Measurements from ENCODE around the gene MT1E. TPM values are rescaled to one million over a fixed set of nuclear protein-coding genes. Genes with fewer than 3 reads are reported as not detected.
"Not testable (repeated sequence)": the region's sequence is repeated elsewhere in the genome, so short reads cannot be mapped to it uniquely, and the experiment has no call there.

The MT1E gene
- total RNA-seq, 1 experiment from 2014 or later, result not detected

DNA sequence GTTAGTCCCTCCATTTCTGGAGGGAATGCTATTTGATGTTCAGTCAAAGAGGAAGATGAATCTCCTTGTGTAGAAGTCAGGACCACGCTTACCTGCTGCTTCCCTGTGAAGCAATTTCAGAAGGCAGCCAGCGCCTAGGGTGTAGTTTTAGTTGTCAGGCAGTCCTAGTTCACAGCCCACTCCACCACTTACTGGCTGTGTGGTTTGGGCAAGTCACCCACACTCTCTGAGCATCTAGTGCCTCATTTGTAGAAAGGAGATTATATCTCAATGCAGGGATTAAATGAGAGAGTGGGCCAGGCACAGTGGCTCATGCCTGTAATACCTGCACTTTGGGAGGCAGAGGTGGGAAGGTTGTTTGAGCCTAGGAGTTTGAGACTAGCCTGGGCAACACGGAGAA lies 46.6 kb downstream of the MT1E start:
- POLR2A ChIA-PET (ENCODE audit: unreplicated experiment), result interaction anchor here (1.1 kb wide), 1 partner anchor 69 kb away, joined by 4 read pairs; no protein-coding TSS in a partner anchor
- Histone ChIP-seq H3K4me1 (ENCODE audit: insufficient read depth, low read length) (peaks cover 22% of the 10 kb centered on the region), H3K4me2 (ENCODE audit: low read length) (peak overlapping the region; percentile 58; the same call in 1 of the 2 replicates)
- intact Hi-C loops (cut with micrococcal nuclease); DNase-seq; H4K20me1 ChIP-seq (ENCODE audit: low read length); H3K9ac ChIP-seq (ENCODE audit: low read length); H3F3A ChIP-seq (ENCODE audit: low read length, unreplicated experiment); ATAC-seq; H3K9me3 ChIP-seq (ENCODE audit: low read length); H3K27ac ChIP-seq (ENCODE audit: low read length); H2AFZ ChIP-seq (ENCODE audit: low read length); H3K4me3 ChIP-seq (ENCODE audit: low read length); H3K36me3 ChIP-seq (ENCODE audit: low read depth, low read length); CTCF ChIA-PET; H3K27me3 ChIP-seq (ENCODE audit: low read length); H3K9me2 ChIP-seq (replicated peaks; ENCODE audit: low read length); BruUV-seq (replicated peaks); H3K79me2 ChIP-seq (ENCODE audit: low read length): not testable (repeated sequence)

DNA sequence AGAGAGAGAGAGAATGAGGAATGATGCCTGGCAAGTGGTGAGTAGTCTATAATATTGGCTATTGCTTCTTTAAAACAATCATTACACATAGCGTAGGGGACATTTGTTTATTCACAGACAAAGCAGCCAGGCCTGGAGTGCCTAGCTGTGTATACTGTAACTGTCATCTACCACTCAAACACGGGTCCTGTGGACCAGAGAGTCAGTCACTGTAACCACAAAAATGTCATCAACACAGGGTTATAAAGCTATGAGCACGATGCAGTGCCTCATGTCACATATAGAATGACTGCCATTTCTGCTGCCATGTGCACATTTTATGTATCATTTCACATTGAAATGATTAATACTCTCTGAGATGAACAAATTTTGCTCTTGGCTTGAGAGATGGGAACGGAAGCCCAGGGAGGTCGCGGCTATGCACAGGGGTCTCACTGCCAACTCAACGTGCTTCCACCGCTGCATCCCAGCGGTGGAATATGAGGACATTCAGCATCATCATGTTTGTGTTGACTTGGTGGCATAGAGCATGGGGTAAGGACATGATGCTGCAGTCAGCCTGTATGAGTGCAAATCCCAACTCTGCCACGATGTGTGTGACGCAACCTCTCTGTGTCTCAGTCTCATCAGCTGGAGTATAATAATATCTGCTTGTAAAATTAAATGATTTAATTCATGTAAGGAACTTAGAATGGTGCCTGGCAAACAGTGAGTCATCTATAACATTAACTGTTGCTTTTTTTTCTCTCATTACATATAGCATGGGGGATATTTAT lies 47.4 kb downstream of the MT1E start:
- Histone ChIP-seq H4K20me1 (ENCODE audit: low read length) (no peaks in the 10 kb centered on the region), H3K9me2 (replicated peaks; ENCODE audit: low read length) (no peaks in the 10 kb centered on the region), H3K9ac (ENCODE audit: low read length) (no peak overlapping the region), H3K36me3 (ENCODE audit: low read depth, low read length) (no peaks in the 10 kb centered on the region), H3K4me1 (ENCODE audit: insufficient read depth, low read length) (peaks cover 22% of the 10 kb centered on the region), H3K9me3 (ENCODE audit: low read length) (no peaks in the 10 kb centered on the region), H3K27ac (ENCODE audit: low read length) (peak overlapping the region; percentile 53), H3F3A (ENCODE audit: low read length, unreplicated experiment) (no peaks in the 10 kb centered on the region), H3K4me2 (ENCODE audit: low read length) (peak overlapping the region; percentile 58), H3K4me3 (ENCODE audit: low read length) (no peak overlapping the region), H3K79me2 (ENCODE audit: low read length) (no peaks in the 10 kb centered on the region), H2AFZ (ENCODE audit: low read length) (no peak overlapping the region), H3K27me3 (ENCODE audit: low read length) (no peaks in the 10 kb centered on the region)
- BruUV-seq (replicated peaks), result no TSS peak
- POLR2A ChIA-PET (ENCODE audit: unreplicated experiment), result interaction anchor here (0.6 to 1.1 kb wide), 3 partner anchors 29 to 1456 kb away, joined by 3 to 5 read pairs (median 4); partner anchors contain the start of gene CFAP20
- TF ChIP-seq, protein P1, sequence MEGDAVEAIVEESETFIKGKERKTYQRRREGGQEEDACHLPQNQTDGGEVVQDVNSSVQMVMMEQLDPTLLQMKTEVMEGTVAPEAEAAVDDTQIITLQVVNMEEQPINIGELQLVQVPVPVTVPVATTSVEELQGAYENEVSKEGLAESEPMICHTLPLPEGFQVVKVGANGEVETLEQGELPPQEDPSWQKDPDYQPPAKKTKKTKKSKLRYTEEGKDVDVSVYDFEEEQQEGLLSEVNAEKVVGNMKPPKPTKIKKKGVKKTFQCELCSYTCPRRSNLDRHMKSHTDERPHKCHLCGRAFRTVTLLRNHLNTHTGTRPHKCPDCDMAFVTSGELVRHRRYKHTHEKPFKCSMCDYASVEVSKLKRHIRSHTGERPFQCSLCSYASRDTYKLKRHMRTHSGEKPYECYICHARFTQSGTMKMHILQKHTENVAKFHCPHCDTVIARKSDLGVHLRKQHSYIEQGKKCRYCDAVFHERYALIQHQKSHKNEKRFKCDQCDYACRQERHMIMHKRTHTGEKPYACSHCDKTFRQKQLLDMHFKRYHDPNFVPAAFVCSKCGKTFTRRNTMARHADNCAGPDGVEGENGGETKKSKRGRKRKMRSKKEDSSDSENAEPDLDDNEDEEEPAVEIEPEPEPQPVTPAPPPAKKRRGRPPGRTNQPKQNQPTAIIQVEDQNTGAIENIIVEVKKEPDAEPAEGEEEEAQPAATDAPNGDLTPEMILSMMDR (conservative IDR thresholded peaks at IDR 0.05; ENCODE audit: low read depth, low read length), result no peak
- TF ChIP-seq EZH2phosphoT487 (IDR thresholded peaks at IDR 0.05; ENCODE audit: borderline replicate concordance, low read length) (no peak), EZH2 (IDR thresholded peaks at IDR 0.05; ENCODE audit: low read length, unreplicated experiment) (no peak)
- CTCF ChIA-PET, result no interaction called here
- intact Hi-C loops (cut with micrococcal nuclease), result no loop called here
- ATAC-seq, result peak; percentile 81
- peak; percentile 56 for DNase-seq

DNA sequence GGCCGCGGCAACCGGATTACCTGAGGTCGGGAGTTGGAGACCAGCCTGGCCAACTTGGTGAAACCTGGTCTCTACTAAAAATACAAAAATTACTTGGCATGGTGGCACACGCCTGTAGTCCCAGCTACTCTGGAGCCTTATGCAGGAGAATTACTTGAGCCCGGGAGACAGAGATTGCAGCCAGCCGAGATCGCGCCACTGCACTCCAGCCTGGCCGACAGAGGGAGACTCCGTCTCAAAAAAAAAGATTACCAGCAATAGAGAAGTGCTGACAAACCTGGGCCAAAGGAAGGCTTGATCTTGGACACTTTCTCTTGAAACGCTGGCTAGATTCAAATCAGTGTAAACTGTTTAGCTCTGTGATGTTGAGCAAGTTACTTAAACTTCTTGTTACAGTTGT lies 48.3 kb downstream of the MT1E start:
- no peaks in the 10 kb centered on the region for H3K9me2 ChIP-seq (replicated peaks; ENCODE audit: low read length)
- TF ChIP-seq, protein P1 (conservative IDR thresholded peaks at IDR 0.05; ENCODE audit: low read depth, low read length), result no peak
- TF ChIP-seq EZH2 (IDR thresholded peaks at IDR 0.05; ENCODE audit: low read length, unreplicated experiment) (no peak), EZH2phosphoT487 (IDR thresholded peaks at IDR 0.05; ENCODE audit: borderline replicate concordance, low read length) (no peak)
- H3K27ac ChIP-seq (ENCODE audit: low read length), result no peak overlapping the region
- H3K9me3 ChIP-seq (ENCODE audit: low read length), result no peaks in the 10 kb centered on the region
- no TSS peak for BruUV-seq (replicated peaks)
- H3F3A ChIP-seq (ENCODE audit: low read length, unreplicated experiment), result no peaks in the 10 kb centered on the region
- ChIA-PET POLR2A (ENCODE audit: unreplicated experiment) (interaction anchor here (0.6 kb wide), 1 partner anchor 30 kb away, joined by 5 read pairs; no protein-coding TSS in a partner anchor), CTCF (no interaction called here)
- H3K4me2 ChIP-seq (ENCODE audit: low read length), result no peak overlapping the region
- ATAC-seq (no peak), DNase-seq (no peak)
- no peak overlapping the region for H2AFZ ChIP-seq (ENCODE audit: low read length)
- intact Hi-C loops (cut with micrococcal nuclease), result no loop called here
- peaks cover 22% of the 10 kb centered on the region for H3K4me1 ChIP-seq (ENCODE audit: insufficient read depth, low read length)
- no peaks in the 10 kb centered on the region for H3K36me3 ChIP-seq (ENCODE audit: low read depth, low read length)
- H4K20me1 ChIP-seq (ENCODE audit: low read length), result no peaks in the 10 kb centered on the region
- H3K9ac ChIP-seq (ENCODE audit: low read length), result no peak overlapping the region
- H3K4me3 ChIP-seq (ENCODE audit: low read length), result no peak overlapping the region
- H3K27me3 ChIP-seq (ENCODE audit: low read length), result no peaks in the 10 kb centered on the region
- H3K79me2 ChIP-seq (ENCODE audit: low read length), result no peaks in the 10 kb centered on the region

DNA sequence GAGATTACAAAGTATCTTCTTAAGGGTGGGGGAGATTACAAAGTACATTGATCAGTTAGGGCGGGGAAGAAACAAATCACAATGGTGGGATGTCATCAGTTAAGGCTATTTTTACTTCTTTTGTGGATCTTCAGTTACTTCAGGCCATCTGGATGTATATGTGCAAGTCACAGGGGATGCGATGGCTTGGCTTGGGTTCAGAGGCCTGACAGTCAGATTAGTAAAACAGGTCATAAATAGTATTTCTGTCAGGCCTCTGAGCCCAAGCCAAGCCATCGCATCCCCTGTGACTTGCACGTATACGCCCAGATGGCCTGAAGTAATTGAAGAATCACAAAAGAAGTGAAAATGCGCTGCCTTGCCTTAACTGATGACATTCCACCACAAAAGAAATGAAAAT lies 49.0 kb downstream of the MT1E start:
- H3K4me1 ChIP-seq (ENCODE audit: insufficient read depth, low read length), result peaks cover 25% of the 10 kb centered on the region
- DNase-seq; H3K27me3 ChIP-seq (ENCODE audit: low read length); H3K4me2 ChIP-seq (ENCODE audit: low read length); H3F3A ChIP-seq (ENCODE audit: low read length, unreplicated experiment); ATAC-seq; H3K36me3 ChIP-seq (ENCODE audit: low read depth, low read length); H3K79me2 ChIP-seq (ENCODE audit: low read length); CTCF ChIA-PET; H3K4me3 ChIP-seq (ENCODE audit: low read length); POLR2A ChIA-PET (ENCODE audit: unreplicated experiment); H3K27ac ChIP-seq (ENCODE audit: low read length); BruUV-seq (replicated peaks); H2AFZ ChIP-seq (ENCODE audit: low read length); H3K9ac ChIP-seq (ENCODE audit: low read length); H3K9me3 ChIP-seq (ENCODE audit: low read length); intact Hi-C loops (cut with micrococcal nuclease); H4K20me1 ChIP-seq (ENCODE audit: low read length); H3K9me2 ChIP-seq (replicated peaks; ENCODE audit: low read length): not testable (repeated sequence)

Measured in PC-3 (cell line).